Gastrocnemius medialis (tissue), 4 donors: Measurements from ENCODE around the gene CACNG7.

Experiments used
- POLR2A ChIP-seq, 2 donors: fragments of 450-650 bp; IDR thresholded peaks; one replicate each; pipeline ENCODE4 v1.6.1; 2017; ENCODE audit warnings: antibody characterized with exemption in 2 of 2, mild to moderate bottlenecking in 2 of 2, moderate library complexity in 2 of 2
- TF ChIP-seq, protein P1 (sequence below), 5 experiments: fragments of 450-650 bp in 3 of 5; fragments of 200-600 bp in 2 of 5; sonication (generic) in 2 of 5; IDR thresholded peaks in 4 of 5; conservative IDR thresholded peaks in 1 of 5; 1 replicate in 4 of 5; 2 replicates in 1 of 5; pipeline ENCODE4 v1.5.1; 2016 to 2019; ENCODE audit warnings: antibody characterized with exemption in 5 of 5, mild to moderate bottlenecking in 3 of 5, moderate library complexity in 3 of 5

DNA sequence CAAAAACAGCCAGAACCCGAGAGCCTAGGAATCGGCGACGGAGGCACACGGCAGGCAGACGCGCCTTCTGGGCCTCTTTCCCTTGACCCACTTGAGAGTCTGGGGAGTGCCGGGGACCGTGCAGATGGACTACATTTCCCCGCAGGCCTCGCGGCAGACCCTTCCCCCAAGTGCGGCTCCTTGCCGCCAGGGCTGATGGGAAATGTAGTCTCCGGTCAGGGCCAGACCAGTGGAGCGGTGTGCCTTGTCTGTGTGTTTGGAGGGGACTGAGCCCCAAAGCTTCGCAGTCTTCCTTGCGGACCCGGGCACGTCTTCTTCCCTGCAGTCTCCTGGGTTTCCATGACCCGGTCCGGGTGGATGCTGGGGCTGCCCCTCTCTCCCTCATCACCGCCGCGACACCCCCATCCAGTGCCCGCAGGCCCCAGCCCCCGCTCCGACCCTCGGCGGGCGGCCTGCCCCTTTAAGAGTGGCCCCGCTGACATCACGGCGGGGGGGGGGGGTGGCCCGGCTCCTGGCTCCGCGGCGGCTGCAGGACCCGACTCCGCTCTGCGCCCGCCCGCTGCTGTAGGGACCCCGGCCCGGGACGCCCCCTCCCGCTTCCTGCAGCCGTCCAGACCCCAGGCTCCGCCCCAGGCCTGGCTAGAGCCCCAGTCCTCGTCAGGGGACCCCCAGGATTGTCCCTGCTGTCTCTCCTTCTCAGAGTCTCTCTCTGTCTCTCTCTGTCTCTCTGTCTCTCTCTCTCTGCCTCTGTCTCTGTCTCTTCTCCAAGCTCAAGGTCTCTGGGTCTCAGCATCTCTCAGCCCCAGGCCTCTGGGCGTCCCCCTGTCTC is 758 bp upstream of the CACNG7 start:
- TF ChIP-seq, protein P1, sequence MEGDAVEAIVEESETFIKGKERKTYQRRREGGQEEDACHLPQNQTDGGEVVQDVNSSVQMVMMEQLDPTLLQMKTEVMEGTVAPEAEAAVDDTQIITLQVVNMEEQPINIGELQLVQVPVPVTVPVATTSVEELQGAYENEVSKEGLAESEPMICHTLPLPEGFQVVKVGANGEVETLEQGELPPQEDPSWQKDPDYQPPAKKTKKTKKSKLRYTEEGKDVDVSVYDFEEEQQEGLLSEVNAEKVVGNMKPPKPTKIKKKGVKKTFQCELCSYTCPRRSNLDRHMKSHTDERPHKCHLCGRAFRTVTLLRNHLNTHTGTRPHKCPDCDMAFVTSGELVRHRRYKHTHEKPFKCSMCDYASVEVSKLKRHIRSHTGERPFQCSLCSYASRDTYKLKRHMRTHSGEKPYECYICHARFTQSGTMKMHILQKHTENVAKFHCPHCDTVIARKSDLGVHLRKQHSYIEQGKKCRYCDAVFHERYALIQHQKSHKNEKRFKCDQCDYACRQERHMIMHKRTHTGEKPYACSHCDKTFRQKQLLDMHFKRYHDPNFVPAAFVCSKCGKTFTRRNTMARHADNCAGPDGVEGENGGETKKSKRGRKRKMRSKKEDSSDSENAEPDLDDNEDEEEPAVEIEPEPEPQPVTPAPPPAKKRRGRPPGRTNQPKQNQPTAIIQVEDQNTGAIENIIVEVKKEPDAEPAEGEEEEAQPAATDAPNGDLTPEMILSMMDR (IDR thresholded peaks at IDR 0.05 in 4 of 5, conservative IDR thresholded peaks at IDR 0.05 in 1 of 5): no peak
- no peak for TF ChIP-seq POLR2A (IDR thresholded peaks at IDR 0.05)
